ENCODE measurements around the gene FOXP1.

Gene FOXP1

DNA sequence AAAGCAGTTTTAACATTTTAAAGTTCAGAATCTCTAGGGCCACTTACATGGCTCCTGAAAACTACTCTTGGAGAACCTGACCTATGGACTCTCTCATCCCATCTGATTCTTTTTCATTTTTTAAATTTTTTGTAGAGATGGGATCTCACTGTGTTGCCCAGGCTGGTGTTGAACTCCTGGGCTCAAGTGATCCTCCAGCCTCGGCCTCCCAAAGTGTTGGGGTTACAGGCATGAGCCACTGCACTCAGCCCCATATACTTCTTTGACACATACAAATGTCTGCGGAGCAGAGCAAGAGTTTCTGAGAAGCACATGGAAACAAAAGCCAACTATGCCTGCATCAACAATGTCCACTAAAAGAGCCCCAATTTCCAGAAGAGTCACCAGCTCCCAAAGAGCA is 189.8 kb downstream of the FOXP1 start:
- DNase-seq = no peak

DNA sequence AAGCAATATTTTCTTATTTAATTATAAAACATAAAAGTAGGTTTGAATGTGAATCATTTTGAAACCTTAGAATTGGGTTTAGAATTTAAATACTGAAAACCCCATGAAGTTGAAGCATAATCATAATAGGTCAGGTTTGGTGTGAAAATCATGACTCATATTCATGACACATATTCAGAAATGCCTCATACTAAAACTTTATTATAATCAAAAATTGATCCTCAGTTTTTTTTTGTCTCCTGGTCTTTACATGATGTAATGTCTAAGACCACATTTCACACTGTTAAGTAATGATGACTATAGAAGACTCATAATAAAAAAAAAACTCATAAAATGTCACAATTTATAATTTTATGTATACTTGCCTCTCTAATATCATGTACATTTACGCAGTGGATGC is 190.4 kb downstream of the FOXP1 start:
- no peak for DNase-seq

DNA sequence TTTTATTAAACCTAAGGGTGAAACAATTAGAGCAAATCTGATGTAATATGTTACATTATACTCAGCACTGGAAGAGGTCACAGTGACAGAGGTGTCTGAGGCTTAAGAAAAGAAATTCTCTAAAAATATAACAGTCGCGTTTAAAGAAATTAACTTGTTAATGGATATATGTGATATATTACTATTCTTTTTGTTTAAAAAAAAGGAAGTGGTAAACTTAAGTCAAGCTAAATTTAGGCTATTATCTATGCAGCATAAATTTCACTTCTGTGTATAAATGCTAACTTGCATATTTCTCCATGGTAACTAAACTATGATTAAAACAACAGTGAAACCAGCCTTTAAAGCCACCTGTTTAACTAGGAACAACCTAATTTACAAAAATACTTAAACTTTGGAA is 191.3 kb downstream of the FOXP1 start:
- no peak for DNase-seq

DNA sequence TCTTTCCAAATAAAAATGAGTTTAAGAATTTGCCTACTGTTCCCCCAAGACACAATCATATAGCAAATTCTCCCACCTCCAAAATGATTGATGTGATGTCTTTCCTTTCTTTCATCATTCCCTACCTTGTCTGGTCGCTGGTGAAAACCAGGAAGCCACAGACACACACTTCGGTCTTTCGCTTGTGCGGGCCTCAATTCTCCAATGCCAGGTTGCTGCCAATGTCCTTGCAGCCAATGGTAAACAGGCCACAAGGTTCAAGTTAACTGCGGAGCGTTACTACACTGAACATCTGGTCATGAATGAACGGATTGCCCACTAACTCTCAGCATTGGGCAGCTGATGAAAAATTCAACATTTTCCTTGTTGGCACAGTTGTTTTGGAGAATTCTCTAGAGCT is 192.2 kb downstream of the FOXP1 start:
- peak; percentile 81 for DNase-seq

DNA sequence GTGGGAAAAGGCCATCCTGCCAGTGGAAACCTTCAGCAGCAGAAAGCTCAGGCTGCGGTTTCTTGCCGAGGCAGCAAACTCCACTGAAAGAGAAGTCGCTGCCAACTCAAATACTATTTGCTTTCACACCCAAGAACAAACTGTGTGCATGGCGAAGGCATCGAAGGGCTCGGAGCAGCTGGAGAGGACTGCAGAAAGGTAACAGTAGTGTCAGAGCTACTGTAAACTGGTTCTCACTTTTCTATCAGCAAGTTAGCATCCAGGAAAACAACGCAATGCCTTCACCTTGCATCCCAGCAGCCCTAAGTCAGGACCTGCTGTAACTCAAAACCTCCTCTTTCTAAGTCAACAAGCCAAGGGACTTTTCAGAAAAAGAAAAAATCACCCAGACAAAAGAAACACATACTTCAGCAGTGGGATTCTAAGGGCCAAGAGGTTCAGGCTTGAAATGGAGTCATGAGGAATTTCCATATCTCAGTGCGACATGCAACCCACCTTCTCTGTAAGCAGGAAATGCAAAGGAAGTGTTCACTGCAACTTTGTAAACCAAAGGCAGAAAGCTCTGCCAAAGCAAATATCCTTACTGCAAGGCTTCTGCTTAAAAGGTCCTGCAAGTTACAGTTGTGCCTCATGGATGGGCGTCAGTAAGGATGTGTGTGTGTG is 193.5 kb downstream of the FOXP1 start:
- DNase-seq = peak; percentile 62

DNA sequence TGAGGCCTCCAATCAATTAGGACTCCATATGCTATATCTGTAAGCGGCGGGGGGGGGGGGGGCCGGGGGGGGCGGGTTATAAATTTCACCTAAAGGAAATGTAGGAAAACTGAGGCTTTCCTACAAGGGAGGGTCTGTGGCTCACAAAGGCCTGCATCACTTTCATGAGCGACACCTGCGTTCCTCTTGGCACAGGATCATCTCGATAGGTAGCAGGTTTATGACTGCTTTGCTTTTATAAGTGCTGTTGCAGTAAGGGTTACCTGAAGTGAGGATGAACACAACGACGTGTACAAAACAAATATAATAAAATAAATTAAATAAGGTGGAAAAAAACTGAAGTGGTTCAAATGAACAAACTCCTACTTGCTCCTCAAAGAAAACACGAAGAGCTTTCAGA is 194.3 kb downstream of the FOXP1 start:
- no peak for DNase-seq

DNA sequence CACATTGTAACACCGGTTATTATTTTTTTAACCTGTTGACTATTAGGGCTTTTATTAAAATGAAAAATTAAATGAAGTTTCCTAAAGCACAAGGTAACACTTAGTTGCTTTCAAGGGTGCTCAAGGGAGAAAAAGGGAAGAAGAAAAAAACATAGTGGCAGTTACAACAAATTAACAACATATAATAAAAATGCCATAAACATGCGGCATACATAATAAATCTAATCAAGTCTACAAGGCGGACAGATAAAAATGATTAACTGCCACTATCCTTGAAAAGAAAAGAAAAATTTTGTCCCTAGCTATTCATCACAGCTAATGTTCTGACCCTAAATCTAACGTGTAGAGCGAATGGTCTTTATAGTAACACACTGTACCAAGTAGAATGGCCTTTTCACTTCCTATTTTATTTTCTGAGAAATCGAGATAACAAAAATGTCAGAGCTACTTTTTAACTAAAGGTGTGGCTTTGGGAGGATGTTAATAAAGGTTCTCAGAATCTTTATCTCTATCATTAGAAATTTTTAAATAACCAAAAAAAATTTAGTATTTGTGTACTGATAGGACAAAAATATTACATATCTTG is 194.9 kb downstream of the FOXP1 start:
- DNase-seq = no peak

DNA sequence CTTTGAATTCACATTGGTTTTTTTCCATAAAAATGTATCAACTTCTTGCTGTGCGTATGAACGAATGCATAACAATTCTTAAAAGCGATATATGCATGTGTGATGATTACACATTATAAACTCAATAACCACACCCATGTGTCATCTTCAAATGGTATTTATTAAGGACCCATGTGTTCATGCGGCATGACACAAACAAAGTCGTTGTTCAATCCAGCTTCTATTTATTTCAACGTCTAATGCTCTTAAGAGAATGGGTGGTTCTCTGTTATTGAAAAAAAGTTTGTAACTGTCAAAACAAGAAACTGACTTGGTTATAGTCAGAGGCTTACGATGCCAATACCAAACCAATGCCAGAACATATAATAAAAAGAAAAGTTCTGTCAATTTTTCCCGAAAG is 195.9 kb downstream of the FOXP1 start:
- no peak for DNase-seq

DNA sequence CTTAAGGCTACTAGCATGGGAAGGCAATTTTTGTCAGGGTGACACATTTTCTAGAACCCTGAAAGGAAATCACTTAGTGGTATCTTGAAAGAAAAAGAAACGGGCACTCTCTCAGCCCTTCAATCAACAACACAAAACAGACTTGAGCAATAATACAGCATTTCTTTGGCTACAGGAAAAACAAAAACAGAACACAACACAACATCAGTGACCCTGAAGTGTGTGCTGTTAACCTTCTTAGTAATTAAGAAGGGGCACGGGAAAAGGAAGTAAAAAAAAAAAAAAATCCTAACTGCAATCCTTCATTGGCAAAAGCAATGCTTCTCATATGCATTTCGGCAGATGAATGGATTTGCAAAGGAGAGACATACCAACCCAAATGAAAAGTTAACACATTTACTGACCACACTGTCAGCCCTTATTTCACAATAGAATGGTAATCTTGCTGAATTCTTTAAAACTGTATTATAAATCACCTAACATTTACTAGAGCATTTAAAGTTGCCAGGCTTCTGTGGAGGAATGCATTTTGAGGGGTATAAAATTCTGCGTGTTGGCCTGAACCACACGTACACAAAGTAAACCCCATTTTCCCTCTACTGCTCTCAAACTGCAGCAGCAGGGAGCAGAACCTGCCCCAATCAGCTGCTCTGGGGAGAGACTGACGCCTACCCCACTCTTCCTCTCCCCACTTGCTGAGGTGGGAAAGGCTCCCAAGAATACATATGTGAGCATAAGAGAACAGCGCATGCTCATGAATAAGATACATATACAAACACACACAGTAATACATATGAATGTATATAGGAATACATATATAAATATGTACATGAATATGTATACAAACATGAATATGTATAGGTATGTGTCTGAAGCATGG is 198.5 kb downstream of the FOXP1 start:
- DNase-seq = no peak

DNA sequence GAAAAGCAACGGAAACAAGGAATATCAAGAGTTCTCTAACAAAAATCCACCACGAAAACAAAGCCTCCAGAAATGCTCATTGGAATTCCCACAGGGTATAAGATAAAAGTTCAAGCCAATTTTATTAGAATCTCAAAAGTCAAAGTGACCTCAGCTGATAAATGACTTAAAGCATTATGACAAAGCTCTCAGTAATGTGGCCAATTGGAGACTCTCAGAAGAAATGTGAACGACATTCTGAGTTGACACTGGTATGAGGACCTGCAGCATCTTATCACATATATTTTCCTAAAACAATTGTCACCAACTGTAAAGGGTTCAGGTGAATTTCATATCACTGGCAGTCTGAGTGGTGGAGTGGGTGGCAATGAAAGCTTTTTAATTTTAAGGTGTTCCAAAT is 199.1 kb downstream of the FOXP1 start:
- no peak for DNase-seq

DNA sequence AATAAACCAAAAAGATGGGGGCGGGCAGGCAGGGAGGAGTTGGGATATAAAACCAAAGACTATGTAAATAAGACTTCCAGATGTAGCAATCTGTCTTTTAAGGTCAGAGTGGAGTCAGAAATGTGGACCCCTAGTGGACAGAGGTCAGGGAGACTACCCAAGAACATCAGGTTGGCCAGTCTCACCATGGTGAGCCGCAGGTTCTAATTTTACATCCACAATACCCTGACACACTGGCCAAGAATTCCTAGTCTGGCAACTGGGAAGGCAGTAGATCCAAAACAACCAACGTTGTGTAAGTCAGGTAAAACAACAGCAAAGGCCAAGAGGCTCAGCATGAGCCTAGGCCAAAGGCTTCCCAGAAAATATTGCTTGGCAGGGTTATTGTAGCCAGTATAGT is 203.4 kb downstream of the FOXP1 start:
- DNase-seq = no peak

DNA sequence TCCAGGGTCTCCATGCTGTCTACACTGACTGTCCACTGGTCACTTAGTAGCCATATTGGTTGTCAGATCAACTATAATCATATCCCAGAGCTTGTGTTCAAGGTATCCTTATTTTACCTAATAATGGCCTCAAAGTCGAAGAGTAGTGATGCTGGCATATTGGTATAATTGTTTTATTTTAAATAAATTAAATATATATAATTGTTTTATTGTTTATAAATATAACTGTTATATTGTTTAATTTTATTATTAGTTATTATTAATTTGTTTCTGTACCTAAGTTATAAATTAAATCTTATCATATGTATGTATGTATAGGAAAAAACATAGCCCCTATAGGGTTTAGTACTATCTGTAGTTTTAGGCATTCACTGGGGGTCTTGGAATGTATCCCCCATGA is 205.0 kb downstream of the FOXP1 start:
- DNase-seq = no peak

DNA sequence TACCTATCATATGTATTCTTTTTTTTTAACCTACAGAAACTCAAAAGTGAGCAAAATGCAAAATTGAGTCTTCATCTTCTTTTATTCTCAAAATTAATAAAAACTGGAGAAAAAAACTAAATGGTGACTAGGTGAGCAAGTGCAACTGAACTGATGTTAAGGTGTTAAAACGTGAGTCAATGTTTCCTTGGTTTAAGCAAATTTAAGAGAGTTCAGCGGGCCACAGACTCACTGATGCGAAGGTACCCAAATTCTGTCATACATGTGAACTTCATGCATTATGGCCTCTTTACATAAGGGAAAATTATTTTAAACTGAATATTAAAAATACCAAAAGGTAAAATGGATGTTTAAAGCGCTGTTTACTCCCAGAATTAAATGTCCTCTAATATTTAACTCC is 206.6 kb downstream of the FOXP1 start:
- DNase-seq = no peak

DNA sequence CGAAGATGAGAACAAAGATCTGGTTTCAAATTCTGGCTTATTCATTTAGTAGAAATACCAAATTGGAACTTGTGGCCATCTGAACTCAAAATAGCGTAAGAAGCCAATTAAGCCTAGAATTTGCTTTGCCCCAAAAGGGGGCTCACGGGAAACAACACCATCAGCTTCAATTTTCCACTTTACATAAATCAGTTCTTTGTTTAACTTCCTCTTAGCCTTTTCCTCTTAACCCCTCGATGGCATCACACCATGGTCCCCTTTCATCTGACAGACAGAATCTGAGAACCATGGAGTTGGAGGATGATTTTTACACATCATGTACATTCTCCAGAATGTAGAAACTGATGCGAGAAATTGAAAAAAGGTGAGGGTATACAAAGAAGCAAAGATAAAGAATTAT is 207.0 kb downstream of the FOXP1 start:
- no peak for DNase-seq

DNA sequence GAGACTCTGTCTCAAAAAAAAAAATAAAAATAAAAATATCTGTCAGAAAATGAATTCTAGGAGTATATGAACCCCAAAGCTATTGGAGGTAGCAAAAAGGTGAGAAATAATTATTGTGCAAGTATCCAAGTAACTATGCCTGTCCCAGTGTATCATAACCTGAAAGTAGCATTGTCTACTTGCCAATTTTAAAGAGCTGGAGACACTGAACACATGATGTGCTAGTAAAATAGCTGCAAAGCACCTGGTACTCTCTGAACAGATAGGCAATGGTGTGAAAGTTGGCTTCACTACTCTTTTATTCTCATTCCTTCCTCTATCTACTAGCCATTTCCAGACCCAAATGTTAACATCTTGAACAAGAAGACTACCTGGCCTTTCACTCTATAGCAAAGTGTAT is 208.9 kb downstream of the FOXP1 start:
- DNase-seq = no peak

DNA sequence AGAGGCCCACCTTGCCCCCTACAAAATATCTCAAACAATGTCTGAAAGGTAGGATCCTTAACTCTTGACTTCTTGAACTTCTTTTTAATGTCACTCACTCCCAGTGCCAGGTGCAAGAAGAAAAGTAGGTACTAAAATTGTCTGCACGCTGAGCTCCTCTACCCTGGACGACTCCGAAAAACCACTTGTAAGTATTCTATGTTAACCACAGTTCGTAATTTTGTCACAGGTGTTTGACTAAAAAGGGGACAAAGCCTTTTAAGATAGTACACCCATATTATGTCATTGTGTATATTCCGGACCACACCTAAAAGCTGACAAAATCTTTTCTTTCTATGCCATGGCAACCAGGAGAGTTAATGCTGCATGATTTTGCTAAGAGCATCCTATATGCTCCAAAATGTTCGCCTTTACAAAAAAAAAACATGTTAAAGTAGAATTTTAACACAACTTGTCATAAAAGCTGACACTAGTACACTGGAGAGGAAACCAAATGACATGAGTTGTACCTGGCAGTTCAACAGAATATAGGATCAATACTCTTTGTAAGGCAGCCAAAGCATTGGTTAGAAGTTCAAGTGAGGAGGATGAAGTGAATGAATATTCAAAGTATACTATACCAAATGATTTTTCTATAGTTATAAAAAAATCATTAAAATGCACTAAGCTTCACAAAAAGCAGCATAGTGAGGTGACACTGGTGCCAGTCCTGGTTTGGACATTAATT is 210.5 kb downstream of the FOXP1 start:
- DNase-seq = no peak

DNA sequence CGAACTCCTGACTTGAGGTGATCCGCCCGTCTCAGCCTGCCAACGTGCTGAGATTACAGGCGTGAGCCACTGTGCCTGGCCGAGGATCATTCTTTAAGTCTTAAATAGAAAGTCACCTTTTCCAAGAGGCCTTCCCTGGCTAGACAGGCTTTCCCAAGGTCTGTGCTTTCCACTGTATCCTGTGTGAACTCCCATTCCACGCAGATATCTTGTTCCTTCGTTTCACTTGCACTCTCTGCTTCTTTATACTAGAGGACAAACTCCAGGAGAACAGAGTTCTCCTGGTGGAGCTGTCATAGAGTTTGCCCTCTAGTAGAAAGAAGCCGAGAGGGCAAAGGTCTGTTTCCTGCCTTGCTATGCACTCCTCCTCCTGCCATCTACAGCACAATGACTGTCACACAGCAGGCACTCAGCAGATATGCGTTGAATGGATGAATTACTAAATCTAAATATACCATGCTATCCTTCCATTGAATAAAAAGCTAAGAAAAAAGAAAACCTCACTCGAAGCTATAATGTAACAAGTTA is 211.2 kb downstream of the FOXP1 start:
- DNase-seq = no peak

DNA sequence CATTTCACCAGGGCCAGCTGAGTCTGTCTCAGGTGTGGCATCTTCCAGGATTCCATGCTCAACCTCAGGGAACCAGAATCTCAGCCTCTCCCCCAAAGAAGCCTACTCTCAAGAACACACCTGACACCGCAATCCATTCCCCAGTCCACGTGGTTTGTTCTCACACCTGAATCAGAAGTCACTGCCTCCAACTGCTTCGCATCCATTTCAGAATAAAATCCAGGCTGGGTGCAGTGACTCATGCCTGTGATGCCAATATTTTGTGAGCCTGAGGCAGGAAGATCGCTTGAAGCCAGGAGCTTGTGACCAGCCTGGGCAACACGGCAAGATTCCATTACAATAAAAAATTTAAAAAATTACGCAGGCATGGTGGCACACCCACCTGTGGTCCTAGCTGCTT is 212.2 kb downstream of the FOXP1 start:
- no peak for DNase-seq

DNA sequence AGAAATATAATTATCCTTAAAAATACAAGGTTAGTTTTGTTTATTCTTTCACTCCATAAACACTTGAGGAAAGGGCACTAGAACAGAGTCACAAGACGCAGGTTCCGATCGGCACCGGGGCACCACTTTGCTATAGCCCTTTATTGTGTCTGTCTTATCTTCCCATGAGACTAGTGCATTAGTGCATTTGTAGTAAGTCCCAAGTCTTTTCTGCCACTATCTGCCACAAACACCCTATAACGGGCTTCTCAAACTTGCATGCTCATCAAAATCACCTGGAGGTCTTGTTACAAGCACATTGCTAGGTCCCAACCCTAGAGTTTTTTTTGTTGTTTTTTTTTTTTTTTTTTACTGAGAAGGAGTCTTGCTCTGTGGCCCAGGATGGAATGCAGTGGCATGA is 213.1 kb downstream of the FOXP1 start:
- DNase-seq = no peak

DNA sequence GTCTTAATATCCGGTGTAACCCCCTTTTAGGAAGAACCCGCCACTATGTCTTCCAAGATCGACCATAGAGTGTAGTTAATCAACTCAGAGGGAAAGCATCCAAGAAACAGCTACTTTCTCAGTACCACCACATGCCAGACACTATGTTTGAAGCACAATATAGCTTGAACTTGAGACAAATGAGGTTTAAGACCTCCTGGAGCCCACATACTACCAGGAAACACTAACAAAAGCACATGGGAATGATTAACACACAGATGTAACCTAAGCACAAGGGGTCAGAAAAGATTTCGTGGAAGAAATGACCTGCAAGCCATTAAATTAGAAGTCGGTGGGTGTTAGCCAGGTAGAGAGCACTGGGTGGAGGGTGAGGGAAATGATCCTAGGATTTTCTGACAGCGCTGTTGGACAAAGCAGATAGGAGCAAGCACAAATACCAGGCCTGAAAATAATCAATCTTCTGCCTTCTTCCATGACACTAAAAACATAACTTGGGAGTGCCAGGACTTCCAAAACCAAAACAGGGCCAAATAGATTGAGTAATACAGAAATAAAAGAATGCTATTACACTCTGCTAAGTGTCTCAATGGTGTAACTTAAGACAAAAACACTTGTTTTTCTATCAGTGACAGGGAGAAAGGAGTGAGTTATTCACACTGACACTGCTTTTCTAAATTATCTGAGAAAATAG is 213.7 kb downstream of the FOXP1 start:
- no peak for DNase-seq

DNA sequence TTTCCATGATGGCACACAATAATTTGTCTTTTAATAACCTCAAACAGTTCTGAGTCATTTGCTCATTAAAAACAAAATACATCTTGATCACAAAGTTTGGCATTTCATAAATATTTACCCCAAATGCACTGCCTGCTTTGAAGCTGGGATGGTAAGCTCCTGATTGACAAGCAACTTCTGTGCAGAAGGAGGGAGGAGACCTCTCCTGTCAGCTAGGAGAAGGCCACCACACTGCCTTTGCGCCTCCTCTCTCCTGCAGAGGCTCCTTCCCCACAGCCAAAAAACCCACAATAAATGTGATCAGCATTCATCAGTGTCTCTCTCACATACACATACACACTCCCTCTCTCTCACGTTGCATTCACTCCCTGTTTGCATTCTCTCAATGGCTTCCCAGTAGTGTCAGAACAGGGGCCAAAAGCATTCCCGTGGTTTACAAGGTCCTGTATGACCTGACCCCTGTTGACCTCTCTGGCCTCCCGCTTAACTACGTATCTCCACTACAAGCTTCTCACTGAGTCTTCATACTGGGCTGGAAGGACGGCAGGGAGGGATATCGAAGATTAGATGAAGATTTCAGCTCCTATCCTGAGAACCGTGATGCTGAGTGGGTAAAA is 216.4 kb downstream of the FOXP1 start:
- no peak for DNase-seq

DNA sequence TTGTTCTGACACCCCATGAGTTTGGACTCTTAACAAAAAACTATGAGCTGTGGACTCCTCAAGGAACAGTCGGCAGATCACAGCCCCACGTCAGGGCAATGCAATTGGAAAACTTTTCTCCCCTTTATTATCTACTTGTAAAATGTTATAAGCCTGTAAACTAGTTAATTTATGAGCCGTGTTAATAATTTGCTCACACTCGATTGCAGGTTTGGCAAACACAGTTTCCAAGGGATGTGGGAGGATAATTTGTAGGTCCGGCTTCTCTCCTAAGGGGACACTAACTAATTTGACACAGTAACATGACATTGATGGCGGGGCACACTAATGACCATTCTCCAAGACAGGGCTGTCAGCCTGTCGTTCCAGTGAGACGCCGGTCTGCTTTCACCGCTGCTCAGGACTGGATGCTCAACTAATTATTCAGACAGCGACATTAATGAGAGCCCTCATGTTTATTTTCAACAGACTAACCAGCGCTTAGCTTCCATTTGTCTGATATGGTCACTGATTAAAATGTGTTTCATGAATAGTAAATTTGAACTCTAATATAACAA is 222.1 kb downstream of the FOXP1 start:
- no peak for DNase-seq

Data from GF-D8 (cell line).